NCI-H2107 treated with DMSO at 0.1 percent for 48 hours (cell line): ENCODE data around the gene INO80C.
"Not testable (repeated sequence)": the region's sequence is repeated elsewhere in the genome, so short reads cannot be mapped to it uniquely, and the experiment has no call there.

Experiments
- DNase-seq: peaks from one replicate; lab custom pipeline; 2025; ENCODE audit not compliant: unreplicated experiment; lab: John Stamatoyannopoulos, UW

The INO80C gene

DNA sequence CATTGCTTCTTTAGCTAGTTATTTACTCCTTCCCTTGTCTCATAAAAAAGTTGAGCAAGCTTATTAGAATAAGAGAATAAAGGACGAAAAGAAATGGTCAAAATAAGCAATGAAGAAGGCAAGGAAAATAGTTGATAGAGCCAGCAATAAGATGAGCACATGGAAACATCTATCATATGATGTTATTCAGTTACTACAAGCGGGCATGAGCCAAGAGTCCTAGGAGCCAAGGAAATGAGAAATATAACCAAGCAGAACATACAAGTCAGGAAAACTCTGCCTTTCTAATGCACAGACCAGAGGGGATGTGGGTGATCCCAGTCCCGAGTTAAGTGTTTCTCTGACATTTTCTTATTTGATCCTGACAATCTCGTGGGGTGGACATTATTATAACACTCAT, 33.9 kb downstream of the INO80C start:
- DNase-seq = no peak

DNA sequence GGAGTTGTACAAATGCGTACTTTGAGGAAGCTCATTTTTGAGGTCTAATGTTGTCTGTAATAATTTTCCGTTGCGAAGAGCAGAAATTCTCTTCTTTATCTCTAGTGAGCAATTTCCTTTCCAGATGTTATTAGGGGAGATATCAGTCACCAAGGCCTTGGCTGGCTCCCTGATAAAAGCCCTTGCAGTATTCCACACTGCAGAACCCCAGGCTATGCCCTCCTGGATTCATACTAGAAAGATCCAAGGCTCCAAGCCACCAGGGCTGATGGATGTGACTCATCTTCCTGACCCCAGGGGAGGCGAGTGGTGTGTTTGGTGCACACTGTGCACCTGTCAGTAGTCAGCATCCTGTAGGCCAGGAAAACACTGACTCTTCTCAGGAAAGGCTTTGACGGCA, 34.7 kb downstream of the INO80C start:
- no peak for DNase-seq

DNA sequence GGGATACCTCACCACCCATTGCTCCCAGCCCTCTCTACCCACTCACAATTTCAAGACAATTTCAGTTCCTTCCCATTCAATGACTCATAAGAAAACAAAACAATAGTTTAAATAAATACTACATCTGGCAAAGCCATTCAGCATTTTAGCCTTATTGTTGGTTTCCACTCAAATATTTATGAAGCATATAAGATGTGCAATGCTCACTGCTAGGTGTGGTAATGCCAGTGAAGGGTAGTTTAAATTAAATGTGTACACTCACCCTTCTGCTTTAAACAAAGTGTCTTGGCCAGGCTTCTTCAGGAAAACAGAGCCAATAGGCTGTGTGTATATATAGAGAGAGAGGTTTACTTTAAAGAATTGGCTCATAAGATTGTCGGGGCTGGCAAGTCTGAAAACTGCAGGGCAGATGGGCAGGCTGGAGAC, 37.0 kb downstream of the INO80C start:
- DNase-seq = no peak

DNA sequence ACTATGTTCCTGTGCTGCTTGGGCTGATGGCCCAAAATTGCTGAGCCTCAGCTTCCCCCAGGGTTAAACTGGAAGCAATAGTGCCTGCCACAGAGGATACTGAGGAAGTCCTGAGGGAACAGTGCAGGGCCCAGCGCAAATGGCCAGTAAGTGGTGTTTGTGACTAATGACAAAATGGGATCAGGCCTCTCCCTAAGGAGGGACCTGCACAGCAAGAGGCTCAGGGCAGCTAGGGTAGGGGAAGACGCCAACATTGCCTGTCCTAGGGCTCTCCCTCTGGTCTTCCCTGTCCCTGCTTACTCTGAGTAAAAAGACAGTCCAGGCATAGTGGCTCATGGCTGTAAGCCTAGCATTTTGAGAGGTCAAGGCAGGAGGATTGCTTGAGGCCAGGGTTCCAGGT, 37.8 kb downstream of the INO80C start:
- DNase-seq = no peak

DNA sequence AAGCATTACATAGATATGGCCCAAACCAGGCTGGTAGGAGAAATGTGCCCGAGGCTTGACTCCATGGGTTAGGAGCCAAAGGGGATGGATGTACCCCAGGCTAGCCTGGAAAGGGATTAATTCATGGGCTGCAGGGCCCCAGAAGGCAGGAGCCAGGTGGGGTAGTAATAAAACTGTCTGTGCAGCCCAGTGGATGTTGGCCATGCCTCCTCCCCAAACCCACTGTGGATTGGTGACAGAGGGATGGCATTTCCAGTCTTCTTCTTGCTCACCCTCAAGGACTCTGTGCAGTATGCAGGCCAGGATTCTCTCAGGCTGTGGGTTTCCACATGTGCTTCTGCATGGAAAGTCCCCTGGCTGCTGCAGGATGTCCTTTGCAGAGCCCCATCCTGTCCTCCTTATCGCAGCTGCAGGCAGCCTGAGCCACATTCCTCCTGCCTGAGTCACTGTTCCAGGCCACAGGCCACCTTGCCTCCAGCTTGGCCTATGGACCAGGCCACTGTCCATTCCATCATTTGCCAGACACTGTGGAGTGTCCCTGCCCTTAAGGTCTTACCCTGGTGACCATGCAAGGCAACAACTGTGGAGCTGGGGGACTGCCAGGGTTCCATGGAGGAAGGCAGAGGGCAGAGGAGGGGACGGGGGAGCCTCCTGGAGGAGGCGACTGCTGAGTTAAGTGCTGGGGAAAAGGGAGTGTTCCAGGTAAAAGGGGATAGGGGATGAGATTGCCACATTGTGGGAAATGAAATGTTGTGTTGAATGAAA, 38.9 kb downstream of the INO80C start:
- DNase-seq = no peak

DNA sequence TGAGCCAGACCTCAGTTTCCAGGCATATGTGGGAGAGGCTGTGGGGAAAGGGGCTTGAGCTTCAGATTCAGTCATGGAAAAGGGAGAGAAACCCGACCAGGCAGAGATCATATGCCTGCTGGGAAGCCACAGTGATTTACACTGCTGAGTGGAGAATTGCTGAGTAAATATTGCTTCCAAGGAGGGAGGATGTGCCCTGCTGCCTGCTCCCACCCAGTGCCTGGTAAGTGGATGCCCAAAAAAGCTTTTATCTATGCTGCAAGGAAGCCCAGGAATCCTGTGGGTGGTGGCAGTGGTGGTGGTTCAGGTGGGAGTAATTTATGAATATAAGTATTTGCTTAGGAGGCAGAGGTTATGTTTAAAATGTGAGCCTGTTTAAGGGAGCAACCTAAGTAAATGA, 39.5 kb downstream of the INO80C start:
- DNase-seq = peak; percentile 42

DNA sequence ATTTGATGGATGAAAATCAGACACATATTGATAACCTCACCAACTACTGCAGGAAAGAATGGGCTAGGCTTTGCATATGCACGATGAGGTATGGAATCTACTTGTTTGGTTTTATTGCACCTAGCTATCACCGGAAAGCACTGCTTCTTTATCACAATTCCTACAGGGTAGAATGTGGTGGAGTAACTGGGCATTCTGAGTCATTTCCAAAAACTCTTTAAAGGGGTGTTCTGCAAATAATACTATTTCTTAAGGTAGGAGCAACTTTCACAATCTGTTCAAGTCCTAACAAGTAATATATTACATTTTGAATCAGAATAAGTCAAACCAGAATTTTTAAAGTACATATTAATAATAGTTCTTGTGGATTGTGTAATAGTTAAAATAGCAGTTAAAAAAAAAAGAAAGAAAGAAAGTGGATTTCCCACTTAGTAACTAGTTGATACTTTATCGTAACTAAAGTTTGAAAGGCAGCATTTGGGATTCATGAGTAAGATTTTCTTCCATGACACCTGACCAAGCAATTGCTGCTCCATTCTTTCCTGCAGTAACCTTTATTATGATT, 40.5 kb downstream of the INO80C start:
- DNase-seq = no peak

DNA sequence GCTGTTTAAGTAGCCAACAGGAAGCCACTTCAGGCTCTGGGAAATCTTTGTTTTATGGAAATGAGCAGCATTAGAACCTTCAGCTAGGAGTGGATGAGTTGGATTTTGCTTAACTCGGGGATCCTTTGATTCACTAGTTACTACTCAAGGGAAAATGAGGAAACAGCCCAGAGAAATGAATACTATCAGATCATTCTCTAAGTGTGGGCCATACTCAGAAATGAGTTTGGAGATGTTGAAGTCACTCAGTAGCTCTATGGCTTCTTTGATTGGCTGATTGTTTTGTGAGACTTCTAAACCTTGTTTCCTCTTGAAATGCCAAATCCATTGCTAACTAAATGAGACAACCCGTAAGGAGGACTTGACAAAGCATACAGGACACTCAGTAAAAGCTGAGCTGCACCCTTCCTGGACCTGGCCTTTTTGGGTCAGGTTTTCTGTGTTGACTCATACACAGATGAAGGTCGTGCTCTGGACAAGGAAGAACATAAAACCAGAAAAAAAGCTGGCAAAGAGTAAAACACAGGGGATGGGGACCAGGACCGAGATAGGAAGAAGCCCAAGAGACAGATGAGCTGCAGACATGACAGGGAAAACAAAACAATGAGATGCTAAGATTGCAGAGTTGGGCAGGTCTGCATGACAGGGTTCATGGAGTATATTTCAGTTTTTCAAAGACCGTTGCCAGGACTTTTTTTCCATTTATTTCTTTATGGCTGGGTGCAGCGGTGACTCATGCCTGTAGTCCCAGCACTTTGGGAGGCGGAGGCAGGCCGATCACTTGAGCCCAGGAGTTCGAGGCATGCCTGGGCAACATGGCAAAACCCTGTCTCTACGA, 41.6 kb downstream of the INO80C start:
- DNase-seq = no peak

DNA sequence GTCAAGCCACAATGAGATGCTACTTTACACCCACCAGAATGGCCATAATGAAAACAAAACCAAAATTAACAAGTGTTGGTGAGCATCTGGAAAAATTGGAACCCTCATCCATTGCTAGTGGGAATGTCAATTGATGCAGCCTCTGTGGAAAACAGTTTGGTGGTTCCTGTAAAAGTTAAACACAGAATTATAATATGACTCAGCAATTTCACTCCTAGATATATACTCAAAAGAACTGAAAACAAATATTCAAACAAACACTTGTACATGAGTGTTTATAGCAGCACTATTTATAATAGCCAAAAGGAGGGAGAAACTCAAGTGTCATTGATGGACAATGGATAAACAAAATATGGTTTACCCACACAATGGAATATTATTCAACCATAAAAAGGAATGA, 43.0 kb downstream of the INO80C start:
- DNase-seq = no peak

DNA sequence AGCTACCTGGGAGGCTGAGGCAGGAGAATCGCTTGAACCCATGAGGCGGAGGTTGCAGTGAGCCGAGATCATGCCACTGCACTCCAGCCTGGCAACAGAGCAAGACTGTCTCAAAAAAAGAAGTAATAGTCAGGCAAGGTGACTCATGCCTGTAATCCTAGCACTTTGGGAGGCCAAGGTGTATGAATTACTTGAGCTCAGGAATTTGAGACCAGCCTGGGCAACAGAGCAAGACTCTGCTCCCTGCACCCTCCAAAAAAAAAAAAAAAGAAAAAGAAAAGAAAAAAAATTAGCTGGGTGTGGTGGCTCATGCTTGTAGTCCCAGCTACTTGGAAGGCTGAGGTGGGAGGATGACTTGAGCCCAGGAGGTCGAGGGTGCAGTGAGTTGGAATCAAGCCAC, 44.7 kb downstream of the INO80C start:
- not testable (repeated sequence) for DNase-seq

DNA sequence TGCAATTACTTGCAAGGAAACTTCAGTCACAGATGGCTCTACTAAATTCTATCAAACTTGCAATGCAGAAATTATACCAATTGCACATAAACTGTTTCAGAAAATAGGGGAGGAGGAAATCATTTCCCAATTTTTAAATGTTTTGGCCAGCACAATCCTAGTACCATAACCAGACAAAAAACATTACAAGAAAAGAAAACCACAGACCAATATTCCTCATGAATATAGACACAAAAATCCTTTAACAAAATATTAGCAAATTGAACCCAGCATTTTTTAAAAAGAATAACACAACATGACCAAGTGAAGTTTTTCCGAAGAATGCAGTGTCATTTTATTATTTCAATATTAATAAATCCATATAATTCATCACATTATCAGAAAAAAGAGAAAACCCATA, 45.8 kb downstream of the INO80C start:
- DNase-seq = no peak

DNA sequence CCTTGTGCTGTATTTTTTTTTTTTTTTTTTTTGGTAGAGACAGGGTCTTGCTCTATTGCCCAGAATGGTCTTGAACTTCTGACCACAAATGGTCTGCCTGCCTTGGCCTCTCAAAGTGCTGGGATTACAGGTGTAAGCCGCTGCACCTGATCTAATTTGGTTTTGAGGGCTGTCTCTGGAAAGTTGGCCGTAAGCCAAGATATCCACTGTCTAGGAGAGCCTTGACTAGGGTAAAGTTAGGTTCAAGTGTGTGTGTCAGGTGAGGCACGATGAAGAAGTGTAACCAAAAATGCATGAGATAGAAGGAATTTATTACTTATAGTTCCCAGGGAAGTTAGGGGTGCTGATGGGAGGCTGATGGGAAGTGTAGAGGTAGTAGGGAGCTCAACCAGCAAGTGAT, 46.7 kb downstream of the INO80C start:
- no peak for DNase-seq

DNA sequence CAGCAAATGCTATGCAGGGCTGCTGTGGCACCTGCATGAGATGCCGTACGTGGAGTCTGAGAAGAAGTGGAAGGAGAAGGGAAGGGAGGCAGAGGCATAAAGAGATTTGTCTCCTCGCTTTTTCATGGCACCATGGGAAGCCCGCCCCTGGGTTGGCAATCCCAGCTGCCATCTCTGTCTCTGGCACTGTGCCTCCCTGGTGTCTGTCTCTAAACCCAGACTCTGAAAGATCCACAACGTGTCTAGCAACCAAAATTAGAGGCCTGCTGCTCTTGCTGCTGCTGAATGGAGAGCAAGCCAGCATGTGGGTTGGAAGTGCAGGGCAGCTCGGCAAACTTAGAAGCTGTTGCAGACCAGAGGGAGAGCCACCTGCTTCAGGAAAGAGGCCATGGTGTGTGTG, 53.1 kb downstream of the INO80C start:
- DNase-seq = no peak

DNA sequence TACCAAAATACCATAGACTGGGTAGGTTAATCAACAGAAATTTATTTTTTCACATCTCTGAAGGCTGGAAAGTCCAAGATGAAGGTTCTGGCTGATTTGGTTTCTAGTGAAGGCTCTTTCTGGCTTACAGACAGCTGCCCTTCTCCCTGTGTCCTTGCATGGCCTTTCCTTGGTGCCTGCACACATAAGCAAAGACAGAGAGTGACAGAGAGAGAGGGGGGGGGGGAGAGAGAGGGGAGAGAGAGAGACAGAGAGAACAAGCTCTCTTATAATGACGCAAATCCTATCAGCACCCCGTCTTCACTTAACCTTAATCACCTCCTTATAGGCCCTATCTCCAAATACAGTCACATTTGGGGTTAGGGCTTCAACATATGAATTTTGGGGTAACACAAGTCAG, 53.9 kb downstream of the INO80C start:
- no peak for DNase-seq

DNA sequence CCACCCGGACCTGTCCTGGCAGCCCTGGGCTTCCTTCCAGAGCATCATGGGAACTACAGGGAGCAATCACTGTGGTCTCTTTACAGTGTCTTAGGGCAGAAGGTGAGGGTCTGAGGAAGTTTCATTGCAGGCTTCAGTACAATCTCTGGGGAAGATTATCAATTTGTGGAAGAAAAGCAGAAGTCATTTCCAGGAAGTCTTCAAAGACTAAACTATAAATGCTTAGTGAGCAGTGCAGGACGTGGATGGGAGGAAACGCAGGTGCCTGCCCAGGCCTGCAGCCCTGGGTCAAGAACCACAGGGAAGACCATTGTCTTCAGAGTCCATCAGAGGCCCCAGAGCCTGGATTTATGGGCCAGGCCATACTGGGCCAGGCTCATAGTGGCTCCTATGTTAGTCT, 54.3 kb downstream of the INO80C start:
- no peak for DNase-seq

DNA sequence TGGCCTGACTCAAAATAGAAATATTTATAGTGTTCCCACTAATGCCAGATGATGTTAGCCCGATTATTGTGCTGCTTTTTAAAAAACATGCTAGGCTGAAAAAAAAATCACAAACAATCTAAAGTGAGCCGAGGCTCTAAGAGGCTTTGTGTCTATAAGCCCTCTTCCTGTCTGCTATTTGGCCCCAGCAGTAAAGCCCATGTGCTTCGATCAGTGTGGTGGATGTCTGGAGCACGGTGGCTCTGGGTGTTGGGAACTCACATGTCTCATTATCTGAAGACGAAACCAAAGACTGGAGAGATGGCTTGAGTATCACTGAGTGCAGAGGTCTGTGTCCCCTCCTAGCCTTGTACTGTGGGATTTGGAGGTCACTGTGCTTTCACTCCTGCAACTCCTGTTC, 55.1 kb downstream of the INO80C start:
- DNase-seq = no peak

DNA sequence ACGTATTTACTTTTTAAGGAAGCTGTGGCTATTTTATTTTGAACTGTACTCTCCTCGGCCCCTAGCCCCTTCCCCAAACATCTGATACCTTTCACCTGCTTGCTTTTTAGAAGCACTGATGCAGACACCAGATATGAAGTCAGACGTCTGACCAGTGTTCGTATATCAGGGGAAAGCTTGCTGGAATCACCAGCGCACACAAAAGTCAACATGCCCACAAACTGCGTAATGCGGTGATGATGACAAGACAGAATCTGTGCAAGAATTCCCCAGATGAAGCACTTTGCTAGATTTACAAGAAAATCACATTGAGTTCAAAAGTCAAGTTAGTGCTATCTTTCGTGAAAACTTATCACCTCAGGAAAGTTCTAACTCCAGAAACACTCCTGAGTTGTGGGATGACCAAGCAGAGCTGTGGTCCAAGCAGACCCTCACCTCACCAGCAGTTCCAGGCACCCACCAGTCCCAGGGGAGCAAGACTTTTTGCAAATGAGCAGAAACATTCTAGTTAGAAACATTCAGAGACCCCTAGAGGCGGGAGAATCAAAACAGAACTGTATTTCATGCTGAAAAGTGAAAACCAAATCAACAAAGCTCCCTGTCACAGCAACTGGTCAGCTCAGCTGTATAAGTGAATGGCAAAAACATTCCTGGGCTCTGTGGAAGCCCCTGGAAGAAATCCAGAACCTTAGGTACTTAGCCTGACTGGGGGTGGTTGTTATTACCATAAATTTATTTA, 55.7 kb downstream of the INO80C start:
- no peak for DNase-seq

DNA sequence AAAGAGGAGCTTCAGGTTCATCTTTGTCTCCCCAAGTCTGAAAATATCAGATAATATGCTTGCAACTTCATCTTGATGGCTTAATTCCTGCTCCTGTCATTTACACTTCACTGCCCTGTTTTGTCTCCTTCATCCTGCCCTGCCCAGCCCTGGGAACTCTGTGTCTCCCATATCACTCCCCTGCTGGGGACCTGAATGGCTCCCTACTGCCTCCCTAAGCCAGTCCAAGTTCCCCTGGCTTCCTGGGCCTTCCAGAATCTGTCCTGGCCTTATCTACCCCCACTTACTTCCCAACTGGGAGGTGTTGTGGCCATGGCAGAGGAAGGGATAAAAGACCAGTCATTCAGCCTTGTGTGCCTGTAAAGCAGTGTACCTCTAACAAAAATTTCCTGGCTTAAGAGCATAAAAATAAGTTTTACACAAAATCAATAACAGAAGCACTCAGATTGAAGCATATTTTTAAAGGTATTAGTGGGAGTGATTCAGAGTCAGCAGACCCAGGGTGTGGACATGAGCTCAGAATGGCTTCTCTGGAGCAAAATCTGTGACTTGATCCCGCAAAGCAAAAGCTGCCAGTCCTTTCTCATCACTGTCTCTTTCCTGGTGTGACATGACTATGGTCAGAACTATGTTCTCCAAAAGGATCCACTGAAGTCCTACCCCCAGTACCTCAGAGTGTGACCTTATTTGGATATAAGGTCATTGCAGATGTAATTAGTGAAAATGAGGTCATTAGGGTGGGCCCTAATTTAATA, 59.1 kb downstream of the INO80C start:
- no peak for DNase-seq

DNA sequence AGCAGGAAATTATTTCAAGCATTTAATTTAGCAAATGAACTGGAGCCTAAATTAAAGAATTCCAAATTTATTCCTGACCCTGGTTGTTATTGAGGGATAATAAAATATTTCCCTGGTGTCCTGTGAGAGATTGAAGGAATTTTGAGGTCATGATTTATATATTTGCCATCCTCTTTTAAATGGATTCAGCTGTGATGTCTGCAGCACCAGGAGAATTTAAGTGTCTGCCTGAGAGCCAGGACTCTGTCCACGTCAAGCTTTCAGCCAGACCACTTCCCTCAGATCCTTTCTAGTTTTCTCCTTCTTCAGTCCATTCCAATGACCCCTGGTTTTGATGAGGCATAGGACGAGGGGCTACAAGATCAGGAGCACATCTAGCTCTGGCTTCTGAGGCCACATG, 59.9 kb downstream of the INO80C start:
- no peak for DNase-seq

DNA sequence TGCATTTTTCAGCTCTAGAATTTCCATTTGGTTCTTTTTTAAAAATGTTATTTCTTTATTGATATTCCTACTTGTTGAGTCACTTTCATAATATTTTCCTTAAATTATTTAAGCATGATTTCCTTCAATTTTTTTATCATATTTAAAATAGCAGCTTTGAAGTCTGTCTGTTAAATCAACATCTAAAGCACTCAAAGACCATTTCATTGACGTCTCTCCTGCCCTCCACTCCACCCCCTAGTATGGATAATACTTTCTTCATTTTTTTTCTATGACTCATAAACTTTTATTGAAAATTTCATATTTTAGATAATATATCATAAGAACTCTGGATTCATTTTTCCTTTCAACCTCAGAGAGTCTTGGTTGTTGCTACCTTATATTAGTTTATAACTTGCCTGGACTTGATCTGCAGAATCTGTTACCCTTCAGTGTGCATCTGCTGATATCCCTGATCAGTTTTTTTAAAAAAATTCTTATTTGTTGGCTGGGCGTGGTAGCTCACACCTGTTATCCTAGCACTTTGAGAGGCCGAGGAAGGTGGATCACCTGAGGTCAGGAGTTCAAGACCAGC, 61.6 kb downstream of the INO80C start:
- no peak for DNase-seq
